ENCODE measurements around the gene EDRF1.

Gene EDRF1

GRCh38 chr10:125795128-125795527 lies 75.6 kb downstream of the EDRF1 start:
- no peak for DNase-seq

GRCh38 chr10:125795637-125796190 lies 76.2 kb downstream of the EDRF1 start:
- DNase-seq, result no peak

GRCh38 chr10:125797424-125797823 lies 77.9 kb downstream of the EDRF1 start:
- DNase-seq, result no peak

GRCh38 chr10:125797994-125798662 lies 78.6 kb downstream of the EDRF1 start:
- DNase-seq, result no peak

GRCh38 chr10:125799451-125800182 lies 80.1 kb downstream of the EDRF1 start:
- no peak for DNase-seq

GRCh38 chr10:125801574-125801973 lies 82.1 kb downstream of the EDRF1 start:
- DNase-seq, result no peak

GRCh38 chr10:125802131-125802530 lies 82.6 kb downstream of the EDRF1 start:
- DNase-seq, result no peak

GRCh38 chr10:125802739-125803138 lies 83.2 kb downstream of the EDRF1 start:
- no peak for DNase-seq

- DNase-seq, result no peak
Observed at GRCh38 chr10:125808047-125808446, 88.5 kb downstream of the EDRF1 start.

GRCh38 chr10:125811251-125811650 lies 91.7 kb downstream of the EDRF1 start:
- DNase-seq, result no peak

- no peak for DNase-seq
Observed at GRCh38 chr10:125812128-125812750, 92.7 kb downstream of the EDRF1 start.
